Measurements from ENCODE around the gene NLGN1.

The NLGN1 gene

DNA sequence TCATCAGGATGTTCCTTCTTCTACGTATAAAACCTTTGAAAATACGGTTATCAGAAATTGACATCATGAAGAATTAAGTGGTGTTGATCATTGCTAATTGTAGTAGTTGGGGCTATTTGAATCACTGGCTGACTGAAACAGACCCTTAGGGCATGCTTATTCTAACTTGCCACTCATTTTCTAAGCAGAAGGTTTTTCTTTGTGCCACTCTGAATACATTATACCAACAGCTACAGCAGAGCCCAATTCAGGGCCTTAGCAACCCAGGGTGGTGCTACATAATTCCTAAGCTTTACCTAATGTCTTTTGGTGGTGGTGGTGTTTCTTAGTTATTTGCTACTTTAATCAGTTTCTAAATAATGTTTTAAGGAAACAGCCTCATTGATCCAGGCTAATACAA lies 524.2 kb downstream of the NLGN1 start:
- DNase-seq: no peak

GRCh38 chr3:173923204-173923603 lies 525.7 kb downstream of the NLGN1 start:
- no peak for DNase-seq

GRCh38 chr3:173930251-173930650 lies 532.7 kb downstream of the NLGN1 start:
- no peak for DNase-seq

- no peak for DNase-seq
These were observed 535.1 kb downstream of the NLGN1 start for GRCh38 chr3:173932624-173933023.

DNA sequence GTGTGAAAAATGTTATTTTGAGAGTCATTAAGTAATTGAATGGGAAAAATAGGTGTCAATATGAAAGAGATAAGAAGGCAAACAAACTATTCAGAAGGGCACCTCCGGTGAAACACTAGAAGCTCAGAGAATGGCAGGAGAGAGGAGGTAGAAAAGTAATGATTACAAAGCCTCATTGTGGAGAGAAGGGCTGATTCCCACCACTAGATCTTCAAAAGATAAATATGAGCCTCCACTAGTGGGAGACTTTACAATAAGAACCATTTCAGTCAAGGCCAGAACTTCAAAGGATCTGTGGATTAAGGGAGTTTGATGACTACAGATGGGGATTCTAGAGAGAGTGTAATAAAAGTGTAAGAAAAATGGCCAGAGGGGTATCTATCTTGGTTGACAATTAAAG lies 535.6 kb downstream of the NLGN1 start:
- DNase-seq: no peak

DNA sequence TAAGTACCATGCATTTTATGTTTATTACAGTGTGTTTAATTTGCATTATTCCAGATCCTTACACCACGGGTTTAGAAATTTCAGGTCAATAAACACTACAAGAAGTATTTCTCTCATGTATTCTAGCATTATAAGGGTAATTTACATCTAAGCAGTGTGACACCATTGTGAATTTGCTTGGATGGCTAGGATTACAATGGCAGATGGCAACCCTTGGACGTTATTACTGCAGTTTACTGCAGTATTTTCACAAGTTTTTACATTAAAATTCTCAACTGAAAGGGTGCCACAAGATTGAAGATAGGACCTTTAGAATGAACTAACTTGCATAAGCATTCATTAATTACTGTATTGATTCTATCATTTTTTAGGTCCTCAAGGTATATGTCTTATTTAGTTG lies 538.8 kb downstream of the NLGN1 start:
- no peak for DNase-seq

GRCh38 chr3:173938159-173938558 lies 540.6 kb downstream of the NLGN1 start:
- no peak for DNase-seq

- DNase-seq: no peak
These were observed 541.1 kb downstream of the NLGN1 start for GRCh38 chr3:173938616-173939015.

DNA sequence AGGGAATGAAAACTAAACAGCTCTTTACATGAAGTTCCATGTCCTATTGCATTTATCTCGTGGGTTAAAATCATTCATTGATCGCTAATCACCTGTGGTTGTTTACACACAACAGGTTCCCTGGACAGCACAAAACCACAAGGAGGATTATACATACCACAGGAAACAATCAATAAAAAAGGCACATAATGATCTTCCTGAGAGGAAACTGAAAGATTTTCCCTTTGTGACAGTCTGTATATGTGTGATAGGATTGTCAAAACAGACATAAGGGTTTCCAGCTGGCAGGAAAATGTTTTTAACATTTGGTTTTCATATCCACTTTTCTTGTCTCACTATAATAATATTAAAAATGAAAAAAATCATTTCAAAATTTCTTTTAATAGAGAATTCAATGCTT lies 541.8 kb downstream of the NLGN1 start:
- DNase-seq: no peak

DNA sequence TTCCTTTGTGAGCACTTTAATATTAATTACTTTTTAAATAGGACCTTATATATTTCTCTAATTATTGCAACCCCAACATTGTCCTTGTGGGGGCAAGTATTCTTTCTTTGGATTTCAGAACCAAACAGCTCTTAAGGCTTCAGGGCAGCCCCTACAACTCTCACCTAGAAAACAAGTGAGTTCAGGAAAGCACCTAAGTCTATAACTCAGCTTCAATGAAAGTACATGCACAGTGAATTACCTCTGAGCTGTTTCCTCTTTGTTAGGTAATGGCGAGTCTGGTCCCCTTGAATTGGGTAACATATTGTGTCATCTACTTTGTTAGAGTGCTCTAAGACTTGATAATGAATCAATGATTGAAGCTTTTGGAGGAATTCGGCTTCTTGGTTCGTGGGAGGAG lies 545.7 kb downstream of the NLGN1 start:
- no peak for DNase-seq

- no peak for DNase-seq
These were observed 547.6 kb downstream of the NLGN1 start for GRCh38 chr3:173945170-173945569.

GRCh38 chr3:173945806-173946205 lies 548.3 kb downstream of the NLGN1 start:
- no peak for DNase-seq

GRCh38 chr3:173954647-173955046 lies 557.1 kb downstream of the NLGN1 start:
- no peak for DNase-seq

DNA sequence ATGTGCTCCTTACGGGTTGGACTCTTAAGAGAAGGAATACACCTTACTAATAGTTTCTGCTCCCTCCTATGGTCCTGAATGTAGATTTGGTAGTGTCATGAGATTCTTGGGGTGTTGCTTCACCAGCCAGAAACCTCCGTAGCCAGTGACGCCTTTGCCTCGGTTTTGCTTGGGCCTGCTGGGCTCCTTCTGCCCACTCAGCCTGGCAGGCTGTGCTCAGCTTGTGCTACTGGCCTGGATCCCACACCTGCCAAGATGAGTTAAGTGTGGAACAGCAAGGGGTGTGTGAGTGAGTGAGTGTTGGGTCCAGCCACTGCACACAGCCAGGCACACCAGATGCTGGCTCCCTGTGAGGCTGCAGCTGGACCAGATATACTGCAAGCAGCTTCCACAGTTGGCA lies 560.1 kb downstream of the NLGN1 start:
- DNase-seq: no peak

- no peak for DNase-seq
These were observed 561.3 kb downstream of the NLGN1 start for GRCh38 chr3:173958805-173959204.

DNA sequence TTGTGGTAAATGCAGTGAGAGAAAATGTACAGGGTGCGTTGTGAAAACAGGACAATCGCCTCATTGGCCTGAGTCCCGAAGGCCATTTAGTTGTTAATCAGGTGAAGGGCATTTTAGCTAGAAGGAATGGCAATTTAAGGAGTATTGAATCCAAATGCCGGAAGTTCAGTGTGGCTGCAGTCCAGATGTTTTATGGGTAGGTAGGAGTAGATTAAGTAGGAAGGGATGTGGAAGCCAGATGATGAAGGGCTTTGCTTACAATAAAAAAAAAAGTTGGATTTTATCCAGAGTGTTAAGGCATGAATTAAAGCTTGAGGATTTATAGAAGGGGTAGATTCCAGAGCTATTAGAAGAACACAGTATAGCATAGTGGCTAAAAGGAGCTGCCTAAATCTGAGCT lies 572.7 kb downstream of the NLGN1 start:
- no peak for DNase-seq

DNA sequence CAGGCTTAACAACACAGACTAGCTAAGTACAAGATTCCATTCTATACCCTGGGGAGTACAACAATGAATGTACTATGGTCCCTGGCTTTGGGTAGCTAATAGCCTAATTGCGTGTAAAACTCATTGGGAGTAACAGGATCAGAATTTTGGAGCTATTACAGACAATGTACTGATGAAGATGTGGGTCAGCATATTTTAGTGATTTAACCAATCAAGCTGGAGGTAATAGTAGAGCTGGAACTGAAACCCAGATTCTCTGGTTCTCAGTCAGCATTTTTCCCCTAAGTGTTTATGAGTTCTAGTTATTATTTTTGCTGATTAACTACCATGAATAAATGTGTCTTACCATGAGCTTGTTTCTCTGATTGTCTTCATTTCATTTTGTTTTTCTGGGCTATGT lies 578.7 kb downstream of the NLGN1 start:
- DNase-seq: no peak

DNA sequence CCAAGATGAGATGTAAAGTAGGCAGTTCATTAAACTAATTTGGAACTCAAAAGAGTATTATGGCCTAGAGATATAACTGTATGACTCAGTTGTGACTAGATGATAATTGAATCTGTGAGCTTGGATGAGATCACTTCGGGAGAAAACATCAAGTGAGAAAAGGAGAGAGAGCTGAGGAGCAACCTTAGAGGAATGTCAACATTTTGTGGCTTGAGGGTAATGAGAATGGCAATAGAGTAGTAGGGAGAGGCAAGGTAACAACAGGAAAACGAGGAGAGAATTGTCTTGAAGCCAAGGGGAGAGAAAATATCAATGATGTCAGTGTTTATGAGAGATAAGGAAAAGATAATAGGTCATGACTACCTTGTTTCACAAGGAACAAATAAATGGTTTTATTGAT lies 580.2 kb downstream of the NLGN1 start:
- no peak for DNase-seq

DNA sequence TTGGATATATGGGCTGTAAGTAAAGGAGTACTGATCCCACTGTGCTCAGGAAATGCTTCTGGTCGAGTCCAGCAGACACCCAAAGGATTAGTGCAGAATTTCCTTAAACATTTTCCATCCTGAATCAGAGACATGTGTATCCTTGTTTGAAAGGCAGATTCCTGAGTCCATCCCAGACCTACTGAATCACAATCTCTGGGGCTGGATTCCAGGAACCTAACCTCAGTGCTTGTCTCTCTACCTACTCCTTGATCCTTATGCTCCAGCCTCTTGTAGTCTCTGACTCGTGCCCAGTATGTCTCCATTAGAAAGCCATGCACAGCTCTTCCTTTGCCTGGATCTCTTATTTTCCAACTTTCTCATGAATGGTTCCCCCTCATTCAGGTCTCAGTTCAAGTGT lies 585.8 kb downstream of the NLGN1 start:
- no peak for DNase-seq

DNA sequence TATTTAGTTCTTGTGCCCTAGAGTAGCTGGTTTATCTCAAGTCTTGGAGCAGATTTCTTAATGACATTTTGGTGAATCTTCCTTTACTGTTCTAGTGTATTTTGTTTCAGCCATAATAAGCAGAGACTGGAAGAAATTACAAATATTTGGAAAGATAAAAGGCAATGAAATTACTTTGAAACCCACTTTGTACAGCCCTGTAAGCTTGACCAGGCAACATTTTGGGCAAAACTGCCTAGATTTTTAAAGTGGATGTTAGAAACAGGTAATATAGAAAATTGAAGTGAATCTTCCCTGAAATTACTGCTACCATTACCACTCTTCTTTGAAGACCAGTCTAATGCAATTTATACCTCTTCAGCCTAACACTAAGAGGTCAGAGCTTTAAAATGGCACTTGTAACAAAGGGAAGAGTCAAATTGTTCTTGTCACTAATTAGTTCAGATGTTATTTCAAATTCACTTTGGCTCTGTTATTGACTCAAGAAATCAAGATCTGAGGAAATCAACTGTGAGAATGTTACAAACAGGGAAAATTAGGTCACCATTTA lies 589.4 kb downstream of the NLGN1 start:
- peak; percentile 64 for DNase-seq

- DNase-seq: no peak
These were observed 591.4 kb downstream of the NLGN1 start for GRCh38 chr3:173988909-173989308.

GRCh38 chr3:173992416-173992815 lies 594.9 kb downstream of the NLGN1 start:
- DNase-seq: no peak

DNA sequence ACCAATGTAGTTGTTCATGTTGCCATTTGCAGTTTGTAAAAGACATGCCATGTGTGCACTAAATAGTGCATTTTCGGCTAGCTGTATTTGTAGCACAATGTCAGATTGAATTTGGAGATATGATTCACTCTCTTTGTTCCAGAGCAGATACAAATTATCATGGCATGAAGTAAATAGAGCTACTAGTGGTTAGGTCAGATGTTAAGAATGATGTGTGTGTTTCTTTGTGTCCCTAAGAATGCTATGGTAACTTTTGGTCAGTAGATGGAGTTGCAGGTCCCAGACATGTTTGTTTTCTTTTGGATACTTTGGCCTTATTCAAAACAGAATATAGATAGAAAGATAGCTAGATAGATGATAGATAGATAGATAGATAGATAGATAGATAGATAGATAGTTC lies 595.8 kb downstream of the NLGN1 start:
- peak; percentile 34 for DNase-seq

GRCh38 chr3:174000675-174001074 lies 603.1 kb downstream of the NLGN1 start:
- no peak for DNase-seq

DNA sequence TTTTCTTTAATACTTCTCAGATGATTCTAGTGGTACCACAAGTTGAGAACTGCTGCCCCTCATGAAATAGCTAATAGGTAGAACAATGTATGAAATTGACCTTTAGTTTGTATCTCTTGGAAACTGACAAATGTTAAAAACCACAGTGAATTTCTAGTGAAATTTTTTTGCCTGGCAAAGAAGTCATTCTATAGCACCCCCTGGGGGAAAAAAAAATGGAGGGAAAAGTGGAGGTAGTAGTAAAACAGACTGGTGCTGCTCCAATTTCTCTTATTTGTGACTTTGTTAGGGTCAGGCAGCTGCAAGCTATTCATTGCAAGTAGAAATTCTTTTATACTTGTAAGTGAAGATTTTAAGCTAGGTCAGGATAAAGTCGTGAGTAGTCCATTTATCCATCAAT lies 605.0 kb downstream of the NLGN1 start:
- no peak for DNase-seq

GRCh38 chr3:174010907-174011306 lies 613.4 kb downstream of the NLGN1 start:
- DNase-seq: no peak
